Liver (tissue), 9 donors: ENCODE results near the gene CATSPER2. TPM values are rescaled to one million over a fixed set of nuclear protein-coding genes. Genes with fewer than 3 reads are reported as not detected.
"Not testable (repeated sequence)": the region's sequence is repeated elsewhere in the genome, so short reads cannot be mapped to it uniquely, and the experiment has no call there.

ENCODE experiments used
- DNase-seq: peaks from one replicate; pipeline ENCODE4 v3.0.0-alpha.2; 2017; ENCODE audit warnings: low spot score
- H3K27ac ChIP-seq, 2 donors: one replicate each; pipeline ENCODE4 v1.7.0; 2013; ENCODE audit warnings: inconsistent platforms in 2 of 2, low read length in 2 of 2, control low read depth in 1 of 2, low read depth in 1 of 2, mild to moderate bottlenecking in 1 of 2
- H3K27me3 ChIP-seq, 4 donors: one replicate each; pipeline versions ENCODE4 v1.6.1 to v1.7.0; 2013; ENCODE audit warnings: low read length in 3 of 4, inconsistent platforms in 1 of 4, mild to moderate bottlenecking in 1 of 4, moderate library complexity in 1 of 4; ENCODE audit not compliant: control insufficient read depth in 4 of 4, insufficient read depth in 4 of 4
- H3K36me3 ChIP-seq, 4 donors: one replicate each; pipeline versions ENCODE4 v1.6.1 to v1.7.0; 2013; ENCODE audit warnings: low read length in 3 of 4, mild to moderate bottlenecking in 3 of 4, low read depth in 1 of 4, moderate library complexity in 1 of 4; ENCODE audit not compliant: control insufficient read depth in 4 of 4, insufficient read depth in 3 of 4
- H3K4me1 ChIP-seq, 4 donors: one replicate each; pipeline versions ENCODE4 v1.6.1 to v1.7.0; 2013; ENCODE audit warnings: low read length in 3 of 4, mild to moderate bottlenecking in 3 of 4, moderate library complexity in 1 of 4; ENCODE audit not compliant: control insufficient read depth in 4 of 4, insufficient read depth in 4 of 4
- H3K4me3 ChIP-seq, 3 donors: one replicate each; pipeline versions ENCODE4 v1.6.1 to v1.7.0; 2013; ENCODE audit warnings: low read length in 3 of 3, control low read depth in 1 of 3, low read depth in 1 of 3, mild to moderate bottlenecking in 1 of 3
- H3K9ac ChIP-seq, 2 donors: one replicate each; pipeline ENCODE4 v1.7.0; 2013; ENCODE audit warnings: low read length in 2 of 2, mild to moderate bottlenecking in 2 of 2, moderate library complexity in 2 of 2, control low read depth in 1 of 2, low read depth in 1 of 2
- H3K9me3 ChIP-seq, 4 donors: one replicate each; pipeline versions ENCODE4 v1.6.1 to v1.7.0; 2013; ENCODE audit warnings: low read length in 3 of 4; ENCODE audit not compliant: control insufficient read depth in 4 of 4
- WGBS: extraction: QIAGEN DNeasy Blood & Tissue Kit; methylation state at CpG from one replicate; pipeline ENCODE4 v1.1.7; 2013; 5-methylcytosine and 5-hydroxymethylcytosine counted together
- polyA plus RNA-seq, 2 donors: library from polyadenylated mRNA; stranded (reverse) in 1 of 2; unstranded in 1 of 2; fragments of 200-250 nt in 1 of 2; fragments of >200 nt in 1 of 2; fragmentation: Nextera tagmentation in 1 of 2; extraction: Ambion mirVana in 1 of 2; gene quantifications; one replicate each; pipeline versions ENCODE4 v1.2.1 to v1.2.3, GENCODE V29; 2013 to 2015
- total RNA-seq, 2 donors: library from RNA; depleted of rRNA; stranded (reverse); fragments of >200 nt; gene quantifications; one replicate each; pipeline ENCODE4 v1.2.3, GENCODE V29; 2014
- donor health status: healthy.
- donor health status: healthy.
- donor health status: healthy.
- donor health status: healthy.
- donor health status: healthy.

Gene CATSPER2
- total and polyA plus RNA-seq, 4 donors: 0.16 to 3.4 (median 0.53) TPM

- not testable (repeated sequence) for H3K4me3 ChIP-seq, H3K9me3 ChIP-seq, H3K36me3 ChIP-seq, H3K27ac ChIP-seq, DNase-seq, H3K27me3 ChIP-seq, H3K4me1 ChIP-seq, H3K9ac ChIP-seq
- no CpG with 5 or more reads among the region's 1 CpG for WGBS
These were observed 25.5 kb upstream of the CATSPER2 start for GRCh38 chr15:43674175-43674574.

- not testable (repeated sequence) for H3K4me1 ChIP-seq, H3K27ac ChIP-seq, DNase-seq, H3K9me3 ChIP-seq, H3K4me3 ChIP-seq, H3K9ac ChIP-seq, H3K36me3 ChIP-seq, H3K27me3 ChIP-seq
- WGBS: no CpG with 5 or more reads among the region's 1 CpG
These were observed 17.5 kb upstream of the CATSPER2 start for GRCh38 chr15:43666177-43666576.

- H3K36me3 ChIP-seq, H3K27ac ChIP-seq, H3K27me3 ChIP-seq, H3K9ac ChIP-seq, H3K4me3 ChIP-seq, DNase-seq, H3K4me1 ChIP-seq, H3K9me3 ChIP-seq: not testable (repeated sequence)
- no CpG with 5 or more reads among the region's 8 CpGs for whole genome bisulfite sequencing
These were observed 14.7 kb upstream of the CATSPER2 start for GRCh38 chr15:43663333-43663732.

- 93% methylated on average over 1 of the region's 2 CpGs for WGBS
- H3K4me1 ChIP-seq, H3K9ac ChIP-seq, H3K9me3 ChIP-seq, H3K36me3 ChIP-seq, H3K4me3 ChIP-seq, DNase-seq, H3K27me3 ChIP-seq, H3K27ac ChIP-seq: not testable (repeated sequence)
These were observed 13.6 kb upstream of the CATSPER2 start for GRCh38 chr15:43662293-43662692.

GRCh38 chr15:43659727-43660126 lies 11.1 kb upstream of the CATSPER2 start:
- H3K9me3 ChIP-seq, DNase-seq, H3K27ac ChIP-seq, H3K4me1 ChIP-seq, H3K27me3 ChIP-seq, H3K9ac ChIP-seq, H3K4me3 ChIP-seq, H3K36me3 ChIP-seq: not testable (repeated sequence)
- WGBS: 100% methylated on average over 3 of the region's 10 CpGs

GRCh38 chr15:43649430-43649926 lies 834 bp upstream of the CATSPER2 start:
- H3K4me3 ChIP-seq, H3K27me3 ChIP-seq, H3K9me3 ChIP-seq, DNase-seq, H3K4me1 ChIP-seq, H3K36me3 ChIP-seq, H3K27ac ChIP-seq, H3K9ac ChIP-seq: not testable (repeated sequence)
- WGBS: 96% methylated on average over 16 of the region's 16 CpGs

GRCh38 chr15:43638464-43639204 lies 10.0 kb downstream of the CATSPER2 start:
- not testable (repeated sequence) for H3K27me3 ChIP-seq, DNase-seq, H3K27ac ChIP-seq, H3K4me1 ChIP-seq, H3K4me3 ChIP-seq, H3K36me3 ChIP-seq, H3K9ac ChIP-seq, H3K9me3 ChIP-seq
- WGBS: 94% methylated on average over 8 of the region's 8 CpGs

GRCh38 chr15:43626937-43627336 lies 21.7 kb downstream of the CATSPER2 start:
- H3K9ac ChIP-seq, H3K36me3 ChIP-seq, H3K27ac ChIP-seq, H3K4me3 ChIP-seq, H3K27me3 ChIP-seq, H3K9me3 ChIP-seq, DNase-seq, H3K4me1 ChIP-seq: not testable (repeated sequence)
